ENCODE measurements around the gene CAVIN2.

Gene CAVIN2

GRCh38 chr2:191839918-191840804, 6.7 kb downstream of the CAVIN2 start:
- no peak for DNase-seq (ENCODE audit: low spot score)

DNA sequence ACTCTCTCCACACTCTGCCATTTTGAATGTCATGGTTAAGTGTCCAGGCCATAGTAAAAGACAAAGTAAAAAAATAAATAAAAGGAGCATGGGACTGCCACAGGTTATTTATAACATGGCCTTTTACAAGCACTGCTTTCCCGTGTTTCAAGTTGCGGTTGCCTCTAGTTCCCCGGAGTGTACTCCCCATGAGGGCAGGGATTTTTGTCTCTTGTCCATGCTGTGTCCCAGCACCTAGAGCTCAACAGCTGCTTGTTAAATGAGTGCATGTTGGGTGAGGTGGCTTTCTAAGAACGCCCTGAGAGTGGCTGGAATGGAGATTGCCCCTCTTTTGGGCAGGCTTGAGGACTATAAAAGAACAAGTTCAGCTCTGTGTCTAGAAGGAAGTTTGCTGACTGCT, 8.4 kb downstream of the CAVIN2 start:
- no peak for DNase-seq (ENCODE audit: low spot score)

DNA sequence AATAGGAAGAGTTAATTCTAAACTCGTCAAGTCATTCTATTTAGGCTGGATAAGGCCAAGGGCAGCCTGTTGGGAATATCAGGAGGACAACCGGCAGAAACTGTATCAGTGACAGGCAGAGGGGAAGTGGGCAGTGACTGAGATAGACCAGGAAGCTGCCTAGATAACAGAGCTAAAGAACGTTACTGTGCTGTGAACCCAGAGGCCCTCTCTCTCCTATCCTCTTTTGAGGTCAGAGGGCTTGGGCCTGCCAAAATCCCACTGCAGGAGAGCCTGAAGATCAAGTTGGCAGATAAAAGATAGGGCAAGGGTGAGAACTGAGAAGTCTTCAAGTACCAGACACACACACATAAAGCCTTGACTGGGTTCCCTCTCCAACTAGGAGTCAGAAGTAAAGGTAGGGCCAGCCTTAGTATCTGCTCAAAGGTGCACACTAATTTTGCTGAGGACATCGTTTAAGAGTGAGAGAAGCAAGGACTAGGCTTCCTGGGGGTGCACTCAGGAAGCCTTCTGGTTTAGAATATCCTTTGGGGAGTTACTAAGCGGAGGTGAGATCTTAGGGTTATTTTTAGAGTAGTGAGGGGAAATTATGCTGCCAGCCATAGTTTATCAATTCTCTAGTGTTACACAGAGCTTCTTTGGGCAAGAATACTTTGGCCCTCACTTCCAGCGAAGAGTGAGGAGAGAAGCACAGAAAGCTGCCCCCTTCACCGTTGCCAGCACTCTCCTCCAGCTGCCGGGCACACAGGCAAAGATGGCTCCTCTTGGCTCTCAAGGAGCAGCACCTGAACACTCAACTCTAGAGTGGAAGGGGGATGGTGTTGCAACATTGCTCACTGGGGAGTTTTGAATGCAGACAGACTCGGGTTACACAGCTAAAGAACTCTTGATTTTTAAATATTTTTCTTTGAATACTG, 9.8 kb downstream of the CAVIN2 start:
- DNase-seq (ENCODE audit: low spot score), result no peak

GRCh38 chr2:191836471-191836852, 10.4 kb downstream of the CAVIN2 start:
- no peak for DNase-seq (ENCODE audit: low spot score)

GRCh38 chr2:191835539-191836350, 11.1 kb downstream of the CAVIN2 start:
- DNase-seq (ENCODE audit: low spot score), result no peak

GRCh38 chr2:191835100-191835499, 11.8 kb downstream of the CAVIN2 start:
- no peak for DNase-seq (ENCODE audit: low spot score)

DNA sequence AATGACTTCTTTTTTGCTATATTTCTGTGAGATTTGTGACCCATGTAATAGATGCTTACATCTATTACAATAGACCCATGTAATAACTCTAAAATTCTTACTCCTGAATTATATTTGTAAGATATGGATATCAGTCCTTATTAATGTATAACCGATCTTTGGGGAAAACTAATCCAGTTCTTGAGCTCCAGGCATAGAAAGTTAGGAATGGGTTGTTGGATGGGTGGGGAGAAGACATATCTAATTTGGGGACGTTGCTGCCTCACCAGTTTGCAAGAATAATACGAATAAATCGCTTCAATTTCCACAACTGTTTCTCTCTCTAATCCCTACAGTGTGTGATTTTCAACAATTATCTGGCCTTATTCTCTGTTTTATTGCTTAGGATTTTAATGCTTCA, 13.5 kb downstream of the CAVIN2 start:
- DNase-seq (ENCODE audit: low spot score), result no peak

DNA sequence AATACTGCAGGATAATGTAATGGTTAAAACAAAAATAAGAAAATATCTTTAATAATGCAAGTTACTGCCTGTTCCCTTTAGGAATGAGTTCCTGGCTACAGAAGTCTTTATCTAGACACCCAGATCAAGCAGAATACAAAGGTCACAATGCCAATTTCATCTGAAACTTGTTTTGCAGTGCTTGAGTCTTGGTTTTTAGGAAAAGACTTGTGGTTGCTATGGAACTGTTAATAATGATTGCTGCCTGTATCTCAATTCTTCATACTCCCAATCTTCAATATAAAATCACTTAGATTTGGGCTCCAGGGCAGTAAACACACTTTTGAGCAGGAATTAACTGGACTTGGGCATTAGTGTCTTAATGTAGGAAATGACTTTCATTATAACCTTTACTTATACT, 14.2 kb downstream of the CAVIN2 start:
- no peak for DNase-seq (ENCODE audit: low spot score)

GRCh38 chr2:191831410-191831994, 15.4 kb downstream of the CAVIN2 start:
- DNase-seq (ENCODE audit: low spot score), result no peak

- no peak for DNase-seq (ENCODE audit: low spot score)
Measured at GRCh38 chr2:191824398-191824797, 22.5 kb downstream of the CAVIN2 start.

GRCh38 chr2:191821078-191821477, 25.8 kb downstream of the CAVIN2 start:
- no peak for DNase-seq (ENCODE audit: low spot score)

DNA sequence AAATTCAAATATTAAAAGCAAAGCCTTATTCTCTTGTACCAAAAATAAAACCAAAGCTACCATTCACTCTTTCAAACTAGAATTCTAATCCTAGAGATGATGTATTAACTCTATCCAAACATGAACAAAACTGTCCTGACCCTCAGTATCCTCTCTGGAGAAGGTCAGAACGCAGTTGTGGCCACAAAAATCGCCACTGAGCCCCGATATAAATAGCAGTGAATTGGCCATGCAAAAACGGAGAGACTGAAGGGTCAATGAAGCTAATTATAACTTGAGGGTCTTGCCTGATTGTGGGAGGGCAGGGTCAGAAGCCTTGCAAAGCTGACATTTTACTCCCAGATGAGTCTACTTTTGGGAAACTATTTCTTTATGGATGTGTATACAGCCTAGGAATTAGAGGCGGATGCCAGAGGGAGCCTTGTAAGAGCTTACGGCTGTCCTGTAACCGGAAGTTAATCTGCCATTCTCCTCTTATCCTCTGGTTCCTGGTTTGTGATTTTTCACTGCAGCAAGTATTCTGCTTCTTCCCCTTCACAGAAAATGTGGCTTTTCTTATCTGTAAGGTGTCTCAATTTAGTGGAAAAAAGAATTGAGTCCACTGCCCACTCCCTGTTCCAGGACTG, 28.1 kb downstream of the CAVIN2 start:
- DNase-seq (ENCODE audit: low spot score), result no peak

GRCh38 chr2:191818133-191818532, 28.8 kb downstream of the CAVIN2 start:
- DNase-seq (ENCODE audit: low spot score), result no peak

GRCh38 chr2:191815010-191815409, 31.9 kb downstream of the CAVIN2 start:
- DNase-seq (ENCODE audit: low spot score), result no peak

GRCh38 chr2:191813943-191814342, 32.9 kb downstream of the CAVIN2 start:
- no peak for DNase-seq (ENCODE audit: low spot score)

- peak; percentile 68 for DNase-seq (ENCODE audit: low spot score)
Measured at GRCh38 chr2:191811807-191812602, 34.9 kb downstream of the CAVIN2 start.

DNA sequence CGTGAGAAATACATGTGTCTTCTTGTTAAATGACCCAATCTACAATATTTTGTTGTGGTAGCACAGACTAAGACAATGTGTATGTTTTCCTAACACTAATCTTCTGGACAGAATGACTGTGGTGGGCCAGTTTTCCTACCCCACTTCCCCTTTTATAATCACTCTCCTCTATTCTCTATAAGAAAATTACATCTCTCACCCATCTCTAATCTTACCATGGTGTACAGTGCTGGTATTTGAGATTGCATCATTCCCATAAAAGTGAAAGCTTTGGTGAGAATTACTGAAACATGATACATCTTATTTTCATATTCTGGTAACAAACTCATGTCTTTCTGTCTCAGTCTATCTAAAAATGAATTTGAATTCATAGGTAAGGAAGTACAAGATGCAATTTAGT, 40.5 kb downstream of the CAVIN2 start:
- DNase-seq (ENCODE audit: low spot score), result no peak

DNA sequence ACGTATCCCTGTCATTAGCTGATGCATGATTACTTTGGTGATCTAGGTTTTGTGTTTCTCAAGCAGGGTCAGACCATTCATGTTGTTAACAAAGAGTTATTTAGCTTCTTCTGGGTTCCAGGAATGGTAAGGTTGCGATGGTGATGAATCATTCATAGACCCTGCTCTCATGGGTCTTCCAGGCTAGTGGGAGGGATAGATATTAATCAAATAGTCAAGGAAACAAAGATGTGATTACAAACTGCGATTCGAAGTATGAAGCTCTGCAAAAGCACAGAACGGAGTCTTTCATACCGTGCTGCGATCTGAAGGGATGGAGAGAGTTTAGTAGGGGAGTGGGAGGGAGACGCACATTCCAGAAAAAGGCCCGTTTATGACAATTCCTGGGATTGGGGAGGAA, 42.1 kb downstream of the CAVIN2 start:
- DNase-seq (ENCODE audit: low spot score), result no peak

GRCh38 chr2:191803007-191803406, 43.9 kb downstream of the CAVIN2 start:
- DNase-seq (ENCODE audit: low spot score), result no peak

DNA sequence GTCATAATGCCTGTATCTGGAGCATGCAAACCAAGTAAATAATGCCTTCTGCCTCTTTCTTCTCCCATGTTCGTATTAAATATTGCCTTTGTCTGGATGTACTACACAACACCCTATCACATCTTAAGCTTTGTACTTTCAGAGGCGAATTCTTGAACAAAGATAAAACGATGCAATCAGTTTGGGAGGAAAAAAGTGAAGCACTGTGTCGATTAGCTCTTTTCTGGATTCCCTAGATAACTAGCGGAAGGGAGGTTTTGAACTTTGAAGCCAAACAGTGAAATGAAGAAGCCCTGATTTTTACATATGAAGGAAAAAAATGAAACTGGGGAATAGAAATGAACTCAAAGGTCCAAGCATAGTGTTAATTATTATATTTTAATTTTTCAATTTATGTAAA, 44.7 kb downstream of the CAVIN2 start:
- no peak for DNase-seq (ENCODE audit: low spot score)

GRCh38 chr2:191800874-191801273, 46.0 kb downstream of the CAVIN2 start:
- no peak for DNase-seq (ENCODE audit: low spot score)

Measured in LoVo (cell line).